RWPE1 (cell line): ENCODE measurements around the gene BRDT.
"Not testable (repeated sequence)": the region's sequence is repeated elsewhere in the genome, so short reads cannot be mapped to it uniquely, and the experiment has no call there.

Experiments
- CTCF ChIA-PET: fragments of 350-600 bp; sonication (Branson Sonifier 250); formaldehyde crosslinking; extraction: SDS; loops from one replicate; lab custom pipeline; 2021; lab: Yijun Ruan, JAX
- POLR2A ChIA-PET: fragments of 400-600 bp; formaldehyde crosslinking; extraction: SDS; loops from one replicate; lab custom pipeline; 2020; ENCODE audit warnings: antibody characterized with exemption; ENCODE audit not compliant: low non-redundant PET; lab: Yijun Ruan, JAX
- DNase-seq: peaks from one replicate; pipeline ENCODE4 v3.0.0; 2012; ENCODE audit warnings: low spot score
- H3K27ac ChIP-seq: fragments of 450-650 bp; 2 replicates; pipeline ENCODE4 v1.5.1; 2017
- CTCF ChIP-seq: fragments of 450-650 bp; conservative IDR thresholded peaks from 2 replicates; pipeline ENCODE4 v1.5.1; 2017; ENCODE audit warnings: low read depth, mild to moderate bottlenecking

Gene BRDT

GRCh38 chr1:91997607-91998195 is 48.5 kb downstream of the BRDT start:
- ChIA-PET CTCF (interaction anchor here (0.5 to 2.1 kb wide), 12 partner anchors 163 to 841 kb away, joined by 3 to 19 read pairs (median 4); no protein-coding TSS in a partner anchor), POLR2A (no interaction called here)
- peak; percentile 30 for DNase-seq
- peak; percentile 68 for TF ChIP-seq CTCF
- no peak overlapping the region for H3K27ac ChIP-seq

- H3K27ac ChIP-seq: no peak overlapping the region
- POLR2A ChIA-PET: no interaction called here
- CTCF ChIA-PET: interaction anchor here (0.7 to 1.2 kb wide), 2 partner anchors 9 to 15 kb away, joined by 3 read pairs; no protein-coding TSS in a partner anchor
- TF ChIP-seq CTCF: no peak
- DNase-seq: no peak
These were observed 54.9 kb downstream of the BRDT start for GRCh38 chr1:92004129-92004528.

GRCh38 chr1:92013923-92014322 is 64.7 kb downstream of the BRDT start:
- DNase-seq: no peak
- TF ChIP-seq CTCF: no peak
- POLR2A ChIA-PET: no interaction called here
- no peak overlapping the region for H3K27ac ChIP-seq
- CTCF ChIA-PET: no interaction called here

GRCh38 chr1:92016720-92017316 is 67.6 kb downstream of the BRDT start:
- DNase-seq: no peak
- CTCF ChIA-PET: interaction anchor here (0.7 kb wide), 1 partner anchor 524 kb away, joined by 3 read pairs; no protein-coding TSS in a partner anchor
- TF ChIP-seq CTCF: no peak
- no peak overlapping the region for H3K27ac ChIP-seq
- POLR2A ChIA-PET: no interaction called here

GRCh38 chr1:92017656-92018055 is 68.5 kb downstream of the BRDT start:
- no peak overlapping the region for H3K27ac ChIP-seq
- ChIA-PET CTCF (interaction anchor here (0.6 to 0.7 kb wide), 2 partner anchors 343 to 523 kb away, joined by 3 read pairs; no protein-coding TSS in a partner anchor), POLR2A (no interaction called here)
- DNase-seq: no peak
- no peak for TF ChIP-seq CTCF

- H3K27ac ChIP-seq, POLR2A ChIA-PET, CTCF ChIA-PET, DNase-seq: not testable (repeated sequence)
These were observed 76.8 kb downstream of the BRDT start for GRCh38 chr1:92026042-92026441.

- H3K27ac ChIP-seq: no peak overlapping the region
- TF ChIP-seq CTCF: no peak
- CTCF ChIA-PET: no interaction called here
- DNase-seq: no peak
- POLR2A ChIA-PET: no interaction called here
These were observed 77.6 kb downstream of the BRDT start for GRCh38 chr1:92026806-92027205.
